H9 (cell line): ENCODE measurements around the gene DAAM2. TPM values are rescaled to one million over a fixed set of nuclear protein-coding genes. Genes with fewer than 3 reads are reported as not detected.
A peak's percentile ranks its signal among the peaks of the same experiment; 100 is the strongest.

Experiments
- DNase-seq: peaks from one replicate; pipeline ENCODE4 v3.0.0-alpha.2; 2017
- H2AFZ ChIP-seq: one replicate; pipeline ENCODE4 v1.6.1; 2013; ENCODE audit warnings: mild to moderate bottlenecking, low read length, control low read depth, moderate library complexity
- H2AK5ac ChIP-seq: 2 replicates; pipeline ENCODE4 v1.6.1; 2013; ENCODE audit warnings: low read length, control low read depth, mixed read lengths; ENCODE audit not compliant: insufficient read length
- H2BK120ac ChIP-seq: one replicate; pipeline ENCODE4 v1.6.1; 2013; ENCODE audit warnings: low read depth, mild to moderate bottlenecking, low read length, control low read depth, inconsistent platforms; ENCODE audit not compliant: poor library complexity, severe bottlenecking
- H2BK12ac ChIP-seq: 2 replicates; pipeline ENCODE4 v1.6.1; 2013; ENCODE audit warnings: low read length, control low read depth, mixed read lengths, low read depth; ENCODE audit not compliant: insufficient read length
- H2BK15ac ChIP-seq: 2 replicates; pipeline ENCODE4 v1.6.1; 2013; ENCODE audit warnings: low read depth, low read length, control low read depth
- H2BK20ac ChIP-seq: one replicate; pipeline ENCODE4 v1.6.1; 2013; ENCODE audit warnings: low read depth, mild to moderate bottlenecking, low read length, control low read depth, inconsistent platforms; ENCODE audit not compliant: poor library complexity, severe bottlenecking
- H2BK5ac ChIP-seq: 2 replicates; pipeline ENCODE4 v1.6.1; 2013; ENCODE audit warnings: low read length, control low read depth, mixed read lengths; ENCODE audit not compliant: insufficient read length
- H3K14ac ChIP-seq: 2 replicates; pipeline ENCODE4 v1.6.1; 2013; ENCODE audit warnings: low read length, control low read depth; ENCODE audit not compliant: insufficient read depth
- H3K18ac ChIP-seq: 2 replicates; pipeline ENCODE4 v1.6.1; 2013; ENCODE audit warnings: low read depth, mild to moderate bottlenecking, mixed read lengths, low read length, control low read depth; ENCODE audit not compliant: insufficient read length
- H3K23ac ChIP-seq: 2 replicates; pipeline ENCODE4 v1.6.1; 2013; ENCODE audit warnings: low read length, control low read depth, mixed read lengths, low read depth; ENCODE audit not compliant: insufficient read length
- H3K23me2 ChIP-seq: 2 replicates; pipeline ENCODE4 v1.6.1; 2013; ENCODE audit warnings: low read depth, mild to moderate bottlenecking, mixed read lengths, low read length, control low read depth; ENCODE audit not compliant: insufficient read length, poor library complexity, severe bottlenecking
- H3K27ac ChIP-seq: 2 replicates; pipeline ENCODE4 v1.5.1; 2013; ENCODE audit warnings: low read length, control low read depth, mixed read lengths, low read depth; ENCODE audit not compliant: insufficient read length
- H3K27me3 ChIP-seq: 2 replicates; pipeline ENCODE4 v1.6.1; 2013; ENCODE audit warnings: low read length, control low read depth, inconsistent platforms; ENCODE audit not compliant: insufficient read depth
- H3K4ac ChIP-seq: 2 replicates; pipeline ENCODE4 v1.6.1; 2013; ENCODE audit warnings: low read depth, mild to moderate bottlenecking, control low read depth, inconsistent platforms, low read length, moderate library complexity
- H3K4me1 ChIP-seq: 2 replicates; pipeline ENCODE4 v1.6.1; 2013; ENCODE audit warnings: low read length, control low read depth, inconsistent platforms; ENCODE audit not compliant: insufficient read depth
- H3K4me2 ChIP-seq: 2 replicates; pipeline ENCODE4 v1.6.1; 2013; ENCODE audit warnings: low read length, control low read depth, mixed read lengths; ENCODE audit not compliant: insufficient read length, insufficient read depth
- H3K56ac ChIP-seq: 2 replicates; pipeline ENCODE4 v1.6.1; 2013; ENCODE audit warnings: low read depth, mild to moderate bottlenecking, mixed read lengths, low read length, control low read depth; ENCODE audit not compliant: insufficient read length
- H3K79me1 ChIP-seq: 2 replicates; pipeline ENCODE4 v1.6.1; 2013; ENCODE audit warnings: low read depth, mild to moderate bottlenecking, moderate library complexity, low read length, control low read depth, inconsistent platforms; ENCODE audit not compliant: insufficient read depth, poor library complexity, severe bottlenecking
- H3K79me2 ChIP-seq: 2 replicates; pipeline ENCODE4 v1.6.1; 2013; ENCODE audit warnings: low read length, control low read depth, inconsistent platforms; ENCODE audit not compliant: insufficient read depth
- H3K9ac ChIP-seq: 2 replicates; pipeline ENCODE4 v1.6.1; 2013; ENCODE audit warnings: low read length, control low read depth, mixed read lengths; ENCODE audit not compliant: insufficient read length; ENCODE audit errors: extremely low read depth
- H3K9me3 ChIP-seq: one replicate; pipeline ENCODE4 v1.6.1; 2013; ENCODE audit warnings: low read depth, low read length, inconsistent platforms; ENCODE audit not compliant: control insufficient read depth
- H3T11ph ChIP-seq: one replicate; pipeline ENCODE4 v1.6.1; 2013; ENCODE audit warnings: mild to moderate bottlenecking, low read length, control low read depth, inconsistent platforms
- H4K20me1 ChIP-seq: one replicate; pipeline ENCODE4 v1.6.1; 2013; ENCODE audit not compliant: control insufficient read depth, insufficient read length, insufficient read depth
- H4K5ac ChIP-seq: 2 replicates; pipeline ENCODE4 v1.6.1; 2013; ENCODE audit warnings: low read depth, mild to moderate bottlenecking, mixed read lengths, low read length, control low read depth; ENCODE audit not compliant: insufficient read length
- H4K8ac ChIP-seq: replicated peaks from 2 replicates; pipeline ENCODE4 v1.6.1; 2013; ENCODE audit warnings: low read length, control low read depth, mixed read lengths, low read depth; ENCODE audit not compliant: insufficient read length
- H4K91ac ChIP-seq: 2 replicates; pipeline ENCODE4 v1.6.1; 2013; ENCODE audit warnings: low read depth, mild to moderate bottlenecking, moderate library complexity, mixed read lengths, low read length, control low read depth; ENCODE audit not compliant: insufficient read length
- H3K27ac Mint-ChIP-seq, 3 experiments: 2 replicates in 2 of 3; 3 replicates in 1 of 3; pipeline ENCODE4 v1.8.0; 2020 to 2021; ENCODE audit warnings: mixed read lengths in 3 of 3, mild to moderate bottlenecking in 1 of 3, moderate library complexity in 1 of 3
- H3K27me3 Mint-ChIP-seq: 2 replicates; pipeline ENCODE4 v1.8.0; 2021; ENCODE audit warnings: low read depth, mild to moderate bottlenecking, moderate library complexity, mixed read lengths
- H3K36me3 Mint-ChIP-seq, 3 experiments: 2 replicates in 2 of 3; 3 replicates in 1 of 3; pipeline ENCODE4 v1.8.0; 2020 to 2021; ENCODE audit warnings: low read depth in 3 of 3, mixed read lengths in 3 of 3; ENCODE audit not compliant: insufficient read depth in 1 of 3
- H3K4me1 Mint-ChIP-seq, 2 experiments: 2 replicates each; pipeline ENCODE4 v1.8.0; 2020; ENCODE audit warnings: mixed read lengths in 2 of 2
- H3K4me3 Mint-ChIP-seq, 2 experiments: 2 replicates in 1 of 2; 3 replicates in 1 of 2; pipeline ENCODE4 v1.8.0; 2020 to 2021; ENCODE audit warnings: mild to moderate bottlenecking in 2 of 2, mixed read lengths in 2 of 2, moderate library complexity in 1 of 2
- H3K9me3 Mint-ChIP-seq, 2 experiments: 2 replicates in 1 of 2; 3 replicates in 1 of 2; pipeline ENCODE4 v1.8.0; 2020; ENCODE audit warnings: mild to moderate bottlenecking in 2 of 2, mixed read lengths in 2 of 2, moderate library complexity in 1 of 2
- CTCF ChIP-seq: fragments of 200-600 bp; sonication (generic); conservative IDR thresholded peaks from 3 replicates; pipeline ENCODE4 v1.8.0; 2021; ENCODE audit warnings: antibody characterized with exemption, mild to moderate bottlenecking
- WGBS: extraction: QIAGEN DNeasy Blood & Tissue Kit; methylation state at CpG from one replicate; pipeline ENCODE4 v1.1.7; 2013; ENCODE audit warnings: missing lambda C conversion rate, low lambda C conversion rate, mixed read lengths; ENCODE audit not compliant: insufficient read length; ENCODE audit errors: extremely low coverage; 5-methylcytosine and 5-hydroxymethylcytosine counted together
- total RNA-seq: library from RNA; stranded (reverse); gene quantifications from 2 replicates; pipeline ENCODE4 v1.2.1, GENCODE V29; 2021

The DAAM2 gene
- total RNA-seq, 1 experiment from 2014 or later = 1.1 TPM

GRCh38 chr6:39932386-39932910 is 140.3 kb downstream of the DAAM2 start:
- Histone ChIP-seq H3K23me2 (peaks cover 4% of the 10 kb centered on the region), H2BK120ac (no peak overlapping the region), H3K27me3 (no peaks in the 10 kb centered on the region; the same call in 1 of the 2 replicates), H3K4me2 (peak overlapping the region; percentile 80), H2AK5ac (no peak overlapping the region), H3K79me1 (no peaks in the 10 kb centered on the region), H3K79me2 (no peaks in the 10 kb centered on the region), H3K9me3 (no peaks in the 10 kb centered on the region), H3T11ph (no peak overlapping the region), H2BK20ac (no peak overlapping the region), H3K9ac (no peak overlapping the region), H2BK5ac (no peak overlapping the region), H3K4ac (no peak overlapping the region), H4K8ac (no peak overlapping the region), H3K23ac (no peak overlapping the region), H4K5ac (no peak overlapping the region), H3K4me1 (no peaks in the 10 kb centered on the region), H4K20me1 (no peaks in the 10 kb centered on the region), H3K14ac (no peak overlapping the region; the same call in 1 of the 2 replicates), H2BK12ac (no peak overlapping the region), H2BK15ac (no peak overlapping the region), H2AFZ (no peak overlapping the region), H3K56ac (no peak overlapping the region), H4K91ac (no peak overlapping the region), H3K27ac (no peak overlapping the region), H3K18ac (no peak overlapping the region)
- H3K4me3 Mint-ChIP-seq = peak overlapping the region in 1 of 2 experiments; percentile 96; a peak in 1 of 5 replicates
- peaks cover 17% of the 10 kb centered on the region for H3K27me3 Mint-ChIP-seq
- no peak for DNase-seq
- H3K27ac Mint-ChIP-seq = no peak overlapping the region
- no peak for TF ChIP-seq CTCF
- peaks cover 9 to 15% (median 15%) of the 10 kb centered on the region in 3 experiments for H3K36me3 Mint-ChIP-seq
- no CpG with 5 or more reads among the region's 8 CpGs for WGBS
- peaks cover 31 to 32% of the 10 kb centered on the region in 2 experiments for H3K4me1 Mint-ChIP-seq
- peaks cover 0 to 4% of the 10 kb centered on the region in 2 experiments; a peak in 2 of 5 replicates for H3K9me3 Mint-ChIP-seq
